Effector memory CD8-positive, alpha-beta T cell (primary cell): ENCODE data around the gene LUM.

ENCODE experiments used
- ATAC-seq: fragments of 150-1000 bp; cut with Tn5 transposase; replicated peaks from 2 replicates; pipeline ENCODE4 v1.10.0; 2021; ENCODE audit warnings: mild to moderate bottlenecking, moderate library complexity
- DNase-seq, 3 experiments: peaks; one replicate each; pipeline ENCODE4 v3.0.0; 2021
- H3K27ac Mint-ChIP-seq, 2 donors: one replicate each; pipeline ENCODE4 v1.8.0; 2022; ENCODE audit warnings: mild to moderate bottlenecking in 2 of 2, mixed read lengths in 2 of 2, moderate library complexity in 2 of 2
- H3K27me3 Mint-ChIP-seq, 2 donors: one replicate each; pipeline ENCODE4 v1.8.0; 2022; ENCODE audit warnings: mixed read lengths in 2 of 2
- H3K36me3 Mint-ChIP-seq: one replicate; pipeline ENCODE4 v1.8.0; 2022; ENCODE audit warnings: mild to moderate bottlenecking, moderate library complexity, mixed read lengths; ENCODE audit not compliant: insufficient read depth
- H3K4me1 Mint-ChIP-seq, 2 donors: one replicate each; pipeline ENCODE4 v1.8.0; 2022; ENCODE audit warnings: low read depth in 2 of 2, mixed read lengths in 2 of 2
- H3K4me3 Mint-ChIP-seq, 2 donors: one replicate each; pipeline ENCODE4 v1.8.0; 2022; ENCODE audit warnings: mild to moderate bottlenecking in 2 of 2, mixed read lengths in 2 of 2, moderate library complexity in 2 of 2
- H3K9me3 Mint-ChIP-seq, 2 donors: one replicate each; pipeline ENCODE4 v1.8.0; 2022; ENCODE audit warnings: mixed read lengths in 2 of 2

LUM gene

GRCh38 chr12:91127751-91128150, 16.5 kb upstream of the LUM start:
- no peaks in the 10 kb centered on the region for H3K4me1 Mint-ChIP-seq
- no peak for DNase-seq

GRCh38 chr12:91127306-91127705, 16.0 kb upstream of the LUM start:
- no peak for ATAC-seq
- no peaks in the 10 kb centered on the region for H3K27me3 Mint-ChIP-seq
- H3K36me3 Mint-ChIP-seq: no peaks in the 10 kb centered on the region
- H3K4me3 Mint-ChIP-seq: no peak overlapping the region
- H3K9me3 Mint-ChIP-seq: no peaks in the 10 kb centered on the region
- H3K4me1 Mint-ChIP-seq: no peaks in the 10 kb centered on the region
- H3K27ac Mint-ChIP-seq: no peak overlapping the region
- no peak for DNase-seq

More at GRCh38 chr12:91127751-91128150, 16.5 kb upstream of the LUM start:
- Mint-ChIP-seq H3K9me3 (no peaks in the 10 kb centered on the region), H3K27ac (no peak overlapping the region), H3K36me3 (no peaks in the 10 kb centered on the region), H3K27me3 (no peaks in the 10 kb centered on the region), H3K4me3 (no peak overlapping the region)
- no peak for ATAC-seq

DNA sequence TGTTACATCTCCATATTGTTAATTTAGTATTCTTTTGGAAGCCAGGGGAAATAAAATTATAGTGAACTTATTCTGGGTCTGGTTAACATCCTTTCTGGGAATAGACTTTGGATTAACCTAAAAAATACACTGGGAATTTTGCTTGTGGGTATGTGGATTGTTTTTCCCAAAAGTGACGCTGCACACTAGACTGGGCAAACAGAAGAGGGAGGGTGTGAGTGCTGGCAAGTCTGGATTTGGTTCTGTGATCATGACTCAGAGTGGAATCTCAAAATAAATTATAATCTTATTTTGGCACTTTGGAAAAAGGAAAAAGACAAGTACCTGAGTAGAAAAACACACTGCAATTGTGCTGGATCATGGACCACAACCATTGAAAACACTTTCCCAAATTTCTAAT, 15.2 kb upstream of the LUM start:
- Mint-ChIP-seq H3K36me3 (no peaks in the 10 kb centered on the region), H3K27ac (no peak overlapping the region), H3K9me3 (no peaks in the 10 kb centered on the region), H3K4me3 (no peak overlapping the region), H3K4me1 (no peaks in the 10 kb centered on the region), H3K27me3 (no peaks in the 10 kb centered on the region)
- ATAC-seq (no peak), DNase-seq (no peak)

GRCh38 chr12:91123236-91123916, 12.1 kb upstream of the LUM start:
- ATAC-seq (no peak), DNase-seq (no peak)
- Mint-ChIP-seq H3K27me3 (no peaks in the 10 kb centered on the region), H3K9me3 (no peaks in the 10 kb centered on the region), H3K36me3 (no peaks in the 10 kb centered on the region), H3K27ac (no peak overlapping the region), H3K4me1 (no peaks in the 10 kb centered on the region), H3K4me3 (no peak overlapping the region)

GRCh38 chr12:91120781-91121180, 9.5 kb upstream of the LUM start:
- no peaks in the 10 kb centered on the region for H3K27me3 Mint-ChIP-seq
- H3K4me3 Mint-ChIP-seq: no peak overlapping the region
- H3K36me3 Mint-ChIP-seq: no peaks in the 10 kb centered on the region
- H3K9me3 Mint-ChIP-seq: no peaks in the 10 kb centered on the region
- H3K4me1 Mint-ChIP-seq: no peaks in the 10 kb centered on the region
- ATAC-seq (no peak), DNase-seq (no peak)
- no peak overlapping the region for H3K27ac Mint-ChIP-seq

DNA sequence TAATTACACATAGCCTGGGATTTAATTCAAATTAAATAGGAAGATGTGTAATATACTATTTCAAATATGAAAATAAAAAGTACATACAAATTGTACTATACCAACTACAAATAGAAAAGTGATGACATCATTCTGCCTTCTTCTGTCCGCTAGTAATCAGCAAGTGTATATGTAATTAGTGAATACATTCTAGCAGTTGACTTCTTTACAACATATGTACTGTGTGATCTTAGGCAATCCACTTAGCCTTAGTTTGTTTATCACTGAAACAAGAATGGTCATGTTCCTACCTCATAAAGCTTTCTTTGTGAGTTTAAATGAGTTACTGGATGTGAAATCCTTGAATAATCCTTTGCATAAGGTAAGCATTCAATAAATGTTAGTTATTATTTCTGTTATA, 7.8 kb upstream of the LUM start:
- Mint-ChIP-seq H3K9me3 (no peaks in the 10 kb centered on the region), H3K27ac (no peak overlapping the region), H3K36me3 (no peaks in the 10 kb centered on the region), H3K4me1 (no peaks in the 10 kb centered on the region), H3K4me3 (no peak overlapping the region), H3K27me3 (no peaks in the 10 kb centered on the region)
- ATAC-seq: no peak
- DNase-seq: no peak

GRCh38 chr12:91113621-91114020, 2.3 kb upstream of the LUM start:
- no peaks in the 10 kb centered on the region for H3K27me3 Mint-ChIP-seq
- H3K9me3 Mint-ChIP-seq: no peaks in the 10 kb centered on the region
- H3K4me3 Mint-ChIP-seq: no peak overlapping the region
- H3K27ac Mint-ChIP-seq: no peak overlapping the region
- H3K4me1 Mint-ChIP-seq: no peaks in the 10 kb centered on the region
- ATAC-seq (no peak), DNase-seq (no peak)
- no peaks in the 10 kb centered on the region for H3K36me3 Mint-ChIP-seq

- no peak for ATAC-seq
- H3K27me3 Mint-ChIP-seq: no peaks in the 10 kb centered on the region
- H3K27ac Mint-ChIP-seq: no peak overlapping the region
- no peaks in the 10 kb centered on the region for H3K9me3 Mint-ChIP-seq
- no peak for DNase-seq
- no peak overlapping the region for H3K4me3 Mint-ChIP-seq
- no peaks in the 10 kb centered on the region for H3K36me3 Mint-ChIP-seq
- no peaks in the 10 kb centered on the region for H3K4me1 Mint-ChIP-seq
Measured at GRCh38 chr12:91110311-91110924, 876 bp downstream of the LUM start.

- no peaks in the 10 kb centered on the region for H3K36me3 Mint-ChIP-seq
- no peak overlapping the region for H3K4me3 Mint-ChIP-seq
- no peaks in the 10 kb centered on the region for H3K4me1 Mint-ChIP-seq
- ATAC-seq: no peak
- H3K27me3 Mint-ChIP-seq: no peaks in the 10 kb centered on the region
- DNase-seq: no peak
- H3K9me3 Mint-ChIP-seq: no peaks in the 10 kb centered on the region
- H3K27ac Mint-ChIP-seq: no peak overlapping the region
Measured at GRCh38 chr12:91109581-91110310, 1.5 kb downstream of the LUM start.

GRCh38 chr12:91109148-91109564, 2.1 kb downstream of the LUM start:
- DNase-seq (no peak), ATAC-seq (no peak)
- Mint-ChIP-seq H3K27me3 (no peaks in the 10 kb centered on the region), H3K27ac (no peak overlapping the region), H3K4me1 (no peaks in the 10 kb centered on the region), H3K4me3 (no peak overlapping the region), H3K9me3 (no peaks in the 10 kb centered on the region), H3K36me3 (no peaks in the 10 kb centered on the region)

DNA sequence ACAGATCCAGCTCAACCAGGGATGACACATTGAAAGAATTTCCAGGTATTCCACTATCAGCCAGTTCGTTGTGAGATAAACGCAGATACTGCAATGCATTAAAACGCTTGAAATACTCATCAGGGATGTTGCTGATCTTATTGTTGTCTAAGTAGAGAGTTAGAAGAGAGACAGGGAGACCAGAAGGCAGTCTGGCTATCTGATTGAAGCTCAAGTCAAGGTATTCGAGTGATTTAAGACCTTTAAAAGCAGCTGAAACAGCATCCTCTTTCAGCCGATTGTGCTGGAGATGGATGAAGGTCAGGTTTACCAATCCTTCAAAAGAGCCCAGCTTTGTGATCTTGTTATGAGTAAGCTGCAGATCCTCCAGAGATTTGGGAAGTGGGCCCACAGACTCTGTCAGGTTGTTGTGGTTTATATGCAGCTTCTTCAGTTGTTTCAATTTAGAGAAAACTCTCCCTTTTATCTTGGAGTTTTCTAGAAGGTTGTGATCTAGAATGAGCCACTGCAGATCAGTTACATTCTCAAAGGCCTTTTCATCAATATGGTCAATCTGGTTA, 3.0 kb downstream of the LUM start:
- Mint-ChIP-seq H3K9me3 (no peaks in the 10 kb centered on the region), H3K4me3 (no peak overlapping the region), H3K27ac (no peak overlapping the region), H3K27me3 (no peaks in the 10 kb centered on the region), H3K36me3 (no peaks in the 10 kb centered on the region), H3K4me1 (no peaks in the 10 kb centered on the region)
- no peak for DNase-seq
- no peak for ATAC-seq

- no peaks in the 10 kb centered on the region for H3K4me1 Mint-ChIP-seq
- ATAC-seq: no peak
- no peak overlapping the region for H3K27ac Mint-ChIP-seq
- no peak for DNase-seq
- no peaks in the 10 kb centered on the region for H3K27me3 Mint-ChIP-seq
- H3K9me3 Mint-ChIP-seq: no peaks in the 10 kb centered on the region
- no peaks in the 10 kb centered on the region for H3K36me3 Mint-ChIP-seq
- H3K4me3 Mint-ChIP-seq: no peak overlapping the region
Measured at GRCh38 chr12:91106283-91106682, 5.0 kb downstream of the LUM start.

- H3K27me3 Mint-ChIP-seq: no peaks in the 10 kb centered on the region
- no peaks in the 10 kb centered on the region for H3K36me3 Mint-ChIP-seq
- H3K9me3 Mint-ChIP-seq: no peaks in the 10 kb centered on the region
- no peaks in the 10 kb centered on the region for H3K4me1 Mint-ChIP-seq
- no peak overlapping the region for H3K4me3 Mint-ChIP-seq
- no peak overlapping the region for H3K27ac Mint-ChIP-seq
- no peak for ATAC-seq
- DNase-seq: no peak
Measured at GRCh38 chr12:91105807-91106206, 5.5 kb downstream of the LUM start.
